Measurements from ENCODE around the gene NRXN2. TPM values are rescaled to one million over a fixed set of nuclear protein-coding genes. Genes with fewer than 3 reads are reported as not detected.

NRXN2 gene
- total and polyA plus RNA-seq, 2 of the 13 experiments (the other 11 are each of a cell fraction or from before 2014, with no cell fraction given) = not detected

GRCh38 chr11:64660706-64661105 is 62.3 kb downstream of the NRXN2 start (continued):
- no peak for TF ChIP-seq SMAD3 (CRISPR knock-in tag; IDR thresholded peaks at IDR 0.05)
- TF ChIP-seq IKZF4 (CRISPR knock-in tag; IDR thresholded peaks at IDR 0.05; ENCODE audit: borderline replicate concordance, low read depth, not compliant biosample characterization) = no peak
- no peak for TF ChIP-seq ATAD3A (CRISPR knock-in tag; IDR thresholded peaks at IDR 0.05)
- no peak for TF ChIP-seq ZNF788 (CRISPR knock-in tag; IDR thresholded peaks at IDR 0.05; ENCODE audit: borderline replicate concordance)
- TF ChIP-seq HIC2 (CRISPR knock-in tag; IDR thresholded peaks at IDR 0.05; ENCODE audit: low read depth) = no peak
- TF ChIP-seq MNT (IDR thresholded peaks at IDR 0.05) = no peak
- no peak for TF ChIP-seq ZNF549 (CRISPR knock-in tag; IDR thresholded peaks at IDR 0.05)

- Histone ChIP-seq H3K4me3 (replicated peaks in 1 of 3; ENCODE audit: insufficient read depth in 1 of 3, low read depth in 2 of 3, low read length in 3 of 3) (no peak overlapping the region), H3K4me1 (ENCODE audit: insufficient read depth, low read length) (peaks cover 14% of the 10 kb centered on the region; the same call in 1 of the 2 replicates), H3K9me3 (ENCODE audit: low read length) (no peaks in the 10 kb centered on the region), H3K27me3 (ENCODE audit: control insufficient read depth in 1 of 2, insufficient read depth in 2 of 2, low read length in 2 of 2) (peaks cover 10 to 38% of the 10 kb centered on the region in 2 experiments; a peak in 4 of 5 replicates), H3K27ac (ENCODE audit: extremely low read length, insufficient read depth, low read length) (no peak overlapping the region), H3K36me3 (replicated peaks in 1 of 2; ENCODE audit: control insufficient read depth in 1 of 2, insufficient read depth in 2 of 2, low read length in 2 of 2) (no peaks in the 10 kb centered on the region), H2AFZ (ENCODE audit: low read length) (no peak overlapping the region), H3K4me2 (ENCODE audit: low read depth, low read length) (no peak overlapping the region), H4K20me1 (ENCODE audit: insufficient read depth, low read length) (no peaks in the 10 kb centered on the region), H3K79me2 (ENCODE audit: insufficient read depth, low read length) (no peaks in the 10 kb centered on the region), H3K9ac (ENCODE audit: insufficient read depth, low read depth, low read length) (no peak overlapping the region)
- 58% methylated on average over 10 of the region's 10 CpGs for WGBS (ENCODE audit: low lambda C conversion rate)
- intact Hi-C loops (cut with micrococcal nuclease; ENCODE audit: unreplicated experiment) (no loop called here), in situ Hi-C loops (cut with HindIII; ENCODE audit: extremely low pct_ligation_motif_present, low pct_unique_long_range_greater_than_20kb) (no loop called here)
- FAIRE-seq = no peak
- no peak for ATAC-seq
- TF ChIP-seq PBX3 (CRISPR knock-in tag; IDR thresholded peaks at IDR 0.05; ENCODE audit: borderline replicate concordance) = no peak
- TF ChIP-seq ZBTB7B (CRISPR knock-in tag; IDR thresholded peaks at IDR 0.05) = no peak
- no peak for TF ChIP-seq ZBTB2 (CRISPR knock-in tag; IDR thresholded peaks at IDR 0.05; ENCODE audit: low read depth)
- TF ChIP-seq TFAP4 (IDR thresholded peaks at IDR 0.05; ENCODE audit: borderline replicate concordance, low read depth) = no peak
- no peak for TF ChIP-seq ZSCAN12 (CRISPR knock-in tag; IDR thresholded peaks at IDR 0.05)
- TF ChIP-seq SMC3 (IDR thresholded peaks at IDR 0.05; ENCODE audit: low read length) = no peak
- TF ChIP-seq SRF (IDR thresholded peaks at IDR 0.05; ENCODE audit: low read depth, low read length) = no peak
- TF ChIP-seq HMGXB4 (CRISPR knock-in tag; IDR thresholded peaks at IDR 0.05; ENCODE audit: borderline replicate concordance in 1 of 2, low read depth in 1 of 2) = no peak
- no peak for DNase-seq (ENCODE audit: low spot score)
- ChIA-PET CTCF (ENCODE audit: low intra/inter-chr PET ratio, low total read pairs) (no interaction called here), POLR2A (no interaction called here)
- no TSS peak for BruUV-seq (replicated peaks)
Observed at GRCh38 chr11:64660205-64660604, 62.8 kb downstream of the NRXN2 start.
